22Rv1 (cell line): ENCODE data around the gene AGMO.

Experiments
- CTCF ChIP-seq: fragments of 450-650 bp; IDR thresholded peaks from 2 replicates; pipeline ENCODE4 v1.5.1; 2017; ENCODE audit warnings: mild to moderate bottlenecking
- ZFX ChIP-seq: fragments of 450-650 bp; IDR thresholded peaks from 2 replicates; pipeline ENCODE4 v1.6.1; 2017; ENCODE audit warnings: antibody characterized with exemption, borderline replicate concordance

GRCh38 chr7:15213093-15213492, 348.7 kb downstream of the AGMO start:
- no peak for TF ChIP-seq CTCF
- TF ChIP-seq ZFX, result no peak
